ENCODE results near the gene LAMC1.

LAMC1 gene

GRCh38 chr1:183105449-183105848 lies 82.2 kb downstream of the LAMC1 start:
- no peak for DNase-seq (ENCODE audit: low read depth in 2 of 2)

DNA sequence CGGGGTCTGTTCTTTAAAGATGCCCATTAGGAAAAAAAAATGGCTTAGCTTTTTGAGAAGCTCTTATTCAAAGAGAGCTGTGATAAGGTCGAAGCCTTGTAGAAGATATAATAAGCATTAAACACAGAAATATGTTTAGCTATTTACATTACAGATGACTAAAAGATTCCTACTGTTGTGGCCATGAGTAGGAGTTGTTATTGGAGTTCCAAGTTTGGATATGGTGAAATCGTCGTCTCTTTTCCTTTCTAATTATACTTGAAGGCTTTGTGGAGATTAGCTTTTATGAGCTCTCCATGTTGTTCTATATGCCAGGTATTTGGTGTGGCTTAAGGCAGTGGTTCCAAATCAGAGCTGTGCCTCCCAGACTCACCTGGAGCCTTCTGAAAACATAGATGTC lies 82.9 kb downstream of the LAMC1 start:
- no peak for DNase-seq (ENCODE audit: low read depth in 2 of 2)

GRCh38 chr1:183106746-183107145 lies 83.5 kb downstream of the LAMC1 start:
- DNase-seq (ENCODE audit: low read depth in 2 of 2), result no peak

- no peak for DNase-seq (ENCODE audit: low read depth in 2 of 2)
These were observed 87.2 kb downstream of the LAMC1 start for GRCh38 chr1:183110326-183110880.

DNA sequence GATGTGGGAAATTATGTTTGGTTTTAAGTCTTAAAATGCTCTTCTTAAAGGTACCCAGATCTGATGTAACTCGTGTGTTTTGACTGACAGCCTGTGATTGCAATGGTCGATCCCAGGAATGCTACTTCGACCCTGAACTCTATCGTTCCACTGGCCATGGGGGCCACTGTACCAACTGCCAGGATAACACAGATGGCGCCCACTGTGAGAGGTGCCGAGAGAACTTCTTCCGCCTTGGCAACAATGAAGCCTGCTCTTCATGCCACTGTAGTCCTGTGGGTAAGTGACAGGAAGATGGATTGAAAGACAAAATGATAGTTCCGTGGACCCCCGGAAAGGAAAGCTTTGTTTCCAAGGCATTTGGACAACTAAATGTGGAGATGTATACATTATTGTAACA lies 91.2 kb downstream of the LAMC1 start:
- DNase-seq (ENCODE audit: low read depth in 2 of 2), result no peak

DNA sequence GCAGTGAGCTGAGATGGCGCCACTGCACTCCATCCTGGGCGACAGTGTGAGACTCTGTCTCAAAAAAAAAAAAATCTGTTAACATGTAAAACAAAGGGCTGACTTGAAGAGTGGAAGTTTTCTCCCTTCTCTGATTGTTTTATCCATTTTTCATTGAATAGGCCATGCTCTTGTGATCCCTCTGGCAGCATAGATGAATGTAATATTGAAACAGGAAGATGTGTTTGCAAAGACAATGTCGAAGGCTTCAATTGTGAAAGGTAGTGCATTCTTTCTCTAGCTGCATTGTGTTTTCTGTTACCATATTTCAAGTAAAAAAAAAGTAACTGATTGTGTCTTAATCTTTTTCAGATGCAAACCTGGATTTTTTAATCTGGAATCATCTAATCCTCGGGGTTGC lies 93.2 kb downstream of the LAMC1 start:
- DNase-seq (ENCODE audit: low read depth in 2 of 2), result no peak

DNA sequence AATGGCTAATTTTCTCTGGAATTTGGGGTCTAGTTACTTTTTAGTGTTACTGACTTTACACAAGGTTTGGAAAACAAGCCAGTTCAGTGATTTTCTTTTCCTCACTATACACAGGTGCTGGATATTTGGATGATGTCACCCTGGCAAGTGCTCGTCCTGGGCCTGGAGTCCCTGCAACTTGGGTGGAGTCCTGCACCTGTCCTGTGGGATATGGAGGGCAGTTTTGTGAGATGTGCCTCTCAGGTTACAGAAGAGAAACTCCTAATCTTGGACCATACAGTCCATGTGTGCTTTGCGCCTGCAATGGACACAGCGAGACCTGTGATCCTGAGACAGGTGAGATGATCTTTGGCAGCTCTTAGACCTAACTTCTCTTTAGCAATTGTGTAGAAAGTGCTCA lies 98.4 kb downstream of the LAMC1 start:
- no peak for DNase-seq (ENCODE audit: low read depth in 2 of 2)

- no peak for DNase-seq (ENCODE audit: low read depth in 2 of 2)
These were observed 101.0 kb downstream of the LAMC1 start for GRCh38 chr1:183124259-183124658.

- DNase-seq (ENCODE audit: low read depth in 2 of 2), result no peak
These were observed 102.2 kb downstream of the LAMC1 start for GRCh38 chr1:183125279-183125999.

DNA sequence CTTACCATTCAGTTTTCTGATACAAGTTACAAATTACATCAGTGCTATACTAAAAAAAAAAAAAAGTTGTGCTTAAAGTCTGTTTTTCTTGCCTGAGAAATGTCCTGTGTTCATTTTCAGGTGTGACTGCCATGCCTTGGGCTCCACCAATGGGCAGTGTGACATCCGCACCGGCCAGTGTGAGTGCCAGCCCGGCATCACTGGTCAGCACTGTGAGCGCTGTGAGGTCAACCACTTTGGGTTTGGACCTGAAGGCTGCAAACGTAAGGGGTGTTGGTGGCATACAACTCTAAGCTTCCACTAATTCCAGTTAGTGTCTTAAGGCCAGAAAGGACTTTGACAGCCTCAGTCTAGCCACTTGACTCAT lies 102.8 kb downstream of the LAMC1 start:
- no peak for DNase-seq (ENCODE audit: low read depth in 2 of 2)

DNA sequence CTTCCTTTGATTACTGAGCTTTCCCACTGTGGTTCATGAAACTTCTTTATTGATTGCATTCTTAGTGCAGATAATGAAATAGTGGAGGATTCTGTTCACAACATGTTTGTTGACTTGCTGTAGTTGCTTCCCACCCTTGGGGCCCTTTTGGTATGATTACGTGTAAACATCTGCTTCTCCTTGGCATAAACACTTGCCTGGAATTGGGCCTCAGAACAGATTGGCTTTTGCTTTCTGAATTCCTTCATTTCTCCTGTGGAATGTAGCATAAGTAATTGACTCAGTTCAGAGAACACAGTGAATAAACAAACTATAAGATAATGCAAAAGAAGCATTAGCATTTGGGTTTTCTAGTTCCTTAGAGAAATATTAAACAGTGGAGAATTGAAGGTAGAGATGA lies 103.3 kb downstream of the LAMC1 start:
- peak in 1 of 2 experiments; percentile 10 for DNase-seq (ENCODE audit: low read depth in 2 of 2)

GRCh38 chr1:183129921-183130690 lies 106.9 kb downstream of the LAMC1 start:
- no peak for DNase-seq (ENCODE audit: low read depth in 2 of 2)

- no peak for DNase-seq (ENCODE audit: low read depth in 2 of 2)
These were observed 107.9 kb downstream of the LAMC1 start for GRCh38 chr1:183131166-183131565.

- DNase-seq (ENCODE audit: low read depth in 2 of 2), result no peak
These were observed 112.1 kb downstream of the LAMC1 start for GRCh38 chr1:183135336-183135735.

GRCh38 chr1:183137782-183138181 lies 114.6 kb downstream of the LAMC1 start:
- peak; percentile 29 to 44 for DNase-seq (ENCODE audit: low read depth in 2 of 2)

GRCh38 chr1:183138301-183138700 lies 115.1 kb downstream of the LAMC1 start:
- DNase-seq (ENCODE audit: low read depth in 2 of 2), result no peak

DNA sequence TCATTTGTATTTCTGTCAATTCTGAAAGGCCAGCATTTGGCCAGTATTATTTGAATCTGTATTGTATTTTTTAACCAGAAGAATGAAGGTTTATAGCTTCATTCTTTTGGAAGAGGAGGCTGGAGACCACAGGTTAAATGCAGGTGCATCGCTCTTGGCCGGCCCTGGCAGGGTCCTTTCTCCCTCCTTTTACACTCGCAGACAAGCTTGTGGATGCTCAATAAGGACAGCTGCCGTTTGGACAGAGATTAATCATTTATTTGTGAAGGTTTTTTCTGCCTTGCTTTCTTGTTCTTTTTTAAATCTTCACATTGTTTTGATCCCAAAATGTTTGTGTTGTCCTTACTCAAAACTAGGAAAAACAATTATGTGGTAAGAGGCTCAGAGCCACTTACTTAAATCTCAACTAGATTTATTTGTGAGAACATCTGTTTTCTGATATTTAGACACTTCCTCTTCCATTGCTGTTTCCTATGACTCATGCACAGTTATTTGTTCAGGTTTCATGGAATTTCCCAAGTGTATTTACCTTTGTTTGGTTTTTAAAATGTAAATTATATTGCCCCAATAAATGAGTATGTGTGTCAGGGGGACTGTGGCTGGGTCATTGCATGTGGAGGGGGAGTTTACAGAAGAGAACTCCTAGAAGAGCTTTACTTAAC lies 116.2 kb downstream of the LAMC1 start:
- DNase-seq (ENCODE audit: low read depth in 2 of 2), result no peak

DNA sequence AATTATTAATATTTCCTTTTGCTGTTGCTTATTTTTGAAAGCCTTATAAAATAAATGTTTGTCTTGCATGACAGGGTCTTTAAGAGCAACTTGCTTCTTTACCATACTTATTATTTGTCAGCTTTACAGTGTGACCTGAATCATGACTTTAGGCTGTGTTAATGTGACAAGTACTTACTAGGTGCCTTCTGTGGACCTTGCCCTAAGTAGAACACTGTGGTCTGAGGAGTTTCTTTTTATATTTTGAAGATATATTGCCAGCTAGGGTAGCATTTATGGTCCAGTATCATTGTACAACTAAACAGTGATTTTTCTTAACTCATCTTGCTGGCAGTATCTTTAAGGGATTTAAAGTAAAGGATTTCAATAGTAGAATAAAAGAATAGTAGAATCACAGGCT lies 117.4 kb downstream of the LAMC1 start:
- DNase-seq (ENCODE audit: low read depth in 2 of 2), result no peak

GRCh38 chr1:183142171-183142570 lies 119.0 kb downstream of the LAMC1 start:
- no peak for DNase-seq (ENCODE audit: low read depth in 2 of 2)

DNA sequence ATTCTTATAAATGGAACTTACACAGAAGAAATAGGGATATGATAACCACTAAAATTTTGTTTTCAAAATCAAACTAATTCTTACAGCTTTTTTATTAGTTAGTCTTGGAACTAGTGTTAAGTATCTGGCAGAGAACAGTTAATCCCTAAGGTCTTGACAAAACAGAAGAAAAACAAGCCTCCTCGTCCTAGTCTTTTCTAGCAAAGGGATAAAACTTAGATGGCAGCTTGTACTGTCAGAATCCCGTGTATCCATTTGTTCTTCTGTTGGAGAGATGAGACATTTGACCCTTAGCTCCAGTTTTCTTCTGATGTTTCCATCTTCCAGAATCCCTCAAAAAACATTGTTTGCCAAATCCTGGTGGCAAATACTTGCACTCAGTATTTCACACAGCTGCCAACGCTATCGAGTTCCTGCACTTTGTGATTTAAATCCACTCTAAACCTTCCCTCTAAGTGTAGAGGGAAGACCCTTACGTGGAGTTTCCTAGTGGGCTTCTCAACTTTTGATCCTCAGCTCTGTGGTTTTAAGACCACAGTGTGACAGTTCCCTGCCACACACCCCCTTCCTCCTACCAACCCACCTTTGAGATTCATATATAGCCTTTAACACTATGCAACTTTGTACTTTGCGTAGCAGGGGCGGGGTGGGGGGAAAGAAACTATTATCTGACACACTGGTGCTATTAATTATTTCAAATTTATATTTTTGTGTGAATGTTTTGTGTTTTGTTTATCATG lies 120.5 kb downstream of the LAMC1 start:
- DNase-seq (ENCODE audit: low read depth in 2 of 2), result no peak

GRCh38 chr1:183144752-183145151 lies 121.5 kb downstream of the LAMC1 start:
- DNase-seq (ENCODE audit: low read depth in 2 of 2), result no peak

GRCh38 chr1:183147735-183148134 lies 124.5 kb downstream of the LAMC1 start:
- DNase-seq (ENCODE audit: low read depth in 2 of 2), result no peak
